ENCODE data around the gene AREG.

The AREG gene

GRCh38 chr4:74479009-74479408 is 34.1 kb downstream of the AREG start:
- H3K4me3 ChIP-seq (ENCODE audit: insufficient read depth, low read depth, low read length, poor library complexity, severe bottlenecking): no peak overlapping the region
- no peak for DNase-seq
- H3K27me3 ChIP-seq (replicated peaks; ENCODE audit: control insufficient read depth, insufficient read depth, low read length, poor library complexity, severe bottlenecking): no peaks in the 10 kb centered on the region
- no peaks in the 10 kb centered on the region for H3K9me3 ChIP-seq (ENCODE audit: control insufficient read depth, low read length)
- H3K27ac ChIP-seq (ENCODE audit: insufficient read depth, low read length, poor library complexity, severe bottlenecking): no peak overlapping the region
- no peaks in the 10 kb centered on the region for H3K36me3 ChIP-seq (ENCODE audit: control insufficient read depth, insufficient read depth, low read length)
- no peaks in the 10 kb centered on the region for H3K4me1 ChIP-seq (ENCODE audit: control insufficient read depth, insufficient read depth, low read length, poor library complexity, severe bottlenecking)

DNA sequence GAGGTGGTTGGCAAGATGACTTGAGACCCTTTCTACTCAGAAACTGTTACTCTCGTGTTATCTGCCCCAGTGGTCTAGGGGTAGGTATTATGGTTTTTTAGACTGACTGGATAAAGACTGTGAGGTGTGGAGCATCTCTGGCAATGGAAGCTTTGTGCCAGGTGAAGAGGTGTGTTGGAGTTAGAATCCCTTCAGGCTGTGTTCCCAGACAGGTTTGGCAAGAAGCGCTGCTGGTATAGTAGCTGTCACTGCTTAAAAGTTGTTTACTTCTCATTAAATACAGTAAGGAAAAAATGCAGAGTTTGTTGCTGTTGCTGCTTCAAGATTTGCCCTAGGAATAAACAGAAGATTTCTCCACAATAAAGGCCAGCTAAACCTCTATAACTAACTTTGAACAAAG is 35.3 kb downstream of the AREG start:
- H3K4me3 ChIP-seq (ENCODE audit: insufficient read depth, low read depth, low read length, poor library complexity, severe bottlenecking): no peak overlapping the region
- H3K9me3 ChIP-seq (ENCODE audit: control insufficient read depth, low read length): no peaks in the 10 kb centered on the region
- H3K36me3 ChIP-seq (ENCODE audit: control insufficient read depth, insufficient read depth, low read length): no peaks in the 10 kb centered on the region
- no peaks in the 10 kb centered on the region for H3K27me3 ChIP-seq (replicated peaks; ENCODE audit: control insufficient read depth, insufficient read depth, low read length, poor library complexity, severe bottlenecking)
- no peak for DNase-seq
- no peak overlapping the region for H3K27ac ChIP-seq (ENCODE audit: insufficient read depth, low read length, poor library complexity, severe bottlenecking)
- no peaks in the 10 kb centered on the region for H3K4me1 ChIP-seq (ENCODE audit: control insufficient read depth, insufficient read depth, low read length, poor library complexity, severe bottlenecking)

DNA sequence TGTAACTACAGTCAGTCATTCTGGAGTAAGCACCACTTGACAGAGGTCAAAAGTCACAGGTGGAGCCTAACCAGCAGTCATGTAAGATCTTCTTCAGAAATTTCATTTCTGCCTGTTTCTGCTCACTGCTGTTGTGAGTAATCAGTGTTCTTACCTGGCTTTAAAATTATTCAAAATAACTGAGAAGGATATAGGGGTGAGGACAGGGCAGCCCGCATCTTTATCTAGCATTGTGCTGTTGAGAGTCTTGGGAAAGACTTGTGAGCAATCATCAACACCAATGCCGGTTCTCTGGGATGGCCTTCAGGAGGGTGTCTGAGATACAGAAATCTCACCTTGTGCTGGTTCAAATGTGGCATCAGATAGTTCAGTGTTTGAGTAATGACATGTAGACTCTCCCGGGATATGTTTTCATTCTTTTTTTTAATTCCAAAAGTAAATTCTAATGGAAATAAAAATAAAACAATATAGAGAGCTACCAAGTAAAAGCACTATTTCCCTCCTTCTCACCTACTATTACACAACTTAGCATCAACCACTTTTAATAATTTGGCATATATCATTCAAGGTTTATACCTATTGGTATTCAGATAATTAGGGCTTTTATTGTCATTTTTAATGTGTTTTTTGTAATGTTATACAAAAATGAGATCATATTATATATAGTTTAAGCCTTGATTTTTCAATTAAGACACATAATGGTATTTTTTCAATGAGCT is 37.1 kb downstream of the AREG start:
- DNase-seq: no peak
- Histone ChIP-seq H3K27me3 (replicated peaks; ENCODE audit: control insufficient read depth, insufficient read depth, low read length, poor library complexity, severe bottlenecking) (no peaks in the 10 kb centered on the region), H3K36me3 (ENCODE audit: control insufficient read depth, insufficient read depth, low read length) (no peaks in the 10 kb centered on the region), H3K4me1 (ENCODE audit: control insufficient read depth, insufficient read depth, low read length, poor library complexity, severe bottlenecking) (no peaks in the 10 kb centered on the region), H3K27ac (ENCODE audit: insufficient read depth, low read length, poor library complexity, severe bottlenecking) (no peak overlapping the region), H3K9me3 (ENCODE audit: control insufficient read depth, low read length) (no peaks in the 10 kb centered on the region), H3K4me3 (ENCODE audit: insufficient read depth, low read depth, low read length, poor library complexity, severe bottlenecking) (no peak overlapping the region)

DNA sequence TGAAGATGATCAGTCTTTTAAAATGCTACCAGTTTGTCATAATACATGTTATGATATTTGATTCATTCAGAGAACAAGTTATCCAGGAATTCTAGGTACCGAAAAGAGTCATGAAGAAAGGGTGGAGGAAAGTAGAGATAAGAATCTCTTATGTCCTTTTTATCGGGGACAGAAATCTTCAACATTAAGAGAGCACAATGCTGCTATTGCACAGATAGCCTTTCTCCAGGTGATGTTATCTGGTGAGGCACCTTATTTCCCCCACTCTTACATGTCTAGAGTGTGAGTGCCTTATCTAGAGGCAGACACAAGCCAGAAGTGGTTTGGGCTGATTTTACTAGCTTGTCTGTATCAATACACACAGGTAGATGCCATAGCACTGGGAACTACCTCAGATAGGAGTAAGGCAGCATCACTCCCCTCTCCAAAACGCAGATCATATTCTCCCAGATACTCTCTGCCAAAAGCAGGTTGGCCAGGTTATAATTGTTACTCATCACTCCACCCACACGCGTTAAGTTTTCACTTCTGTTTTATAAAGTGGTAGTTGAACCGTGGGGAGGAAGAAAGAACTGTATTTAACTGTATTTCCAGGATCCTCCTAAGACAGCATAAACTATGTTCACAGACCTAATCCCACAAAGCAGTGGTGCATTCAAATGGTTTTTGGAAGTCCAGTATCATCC is 38.4 kb downstream of the AREG start:
- H3K36me3 ChIP-seq (ENCODE audit: control insufficient read depth, insufficient read depth, low read length): no peaks in the 10 kb centered on the region
- no peak for DNase-seq
- H3K27me3 ChIP-seq (replicated peaks; ENCODE audit: control insufficient read depth, insufficient read depth, low read length, poor library complexity, severe bottlenecking): no peaks in the 10 kb centered on the region
- H3K4me3 ChIP-seq (ENCODE audit: insufficient read depth, low read depth, low read length, poor library complexity, severe bottlenecking): no peak overlapping the region
- H3K9me3 ChIP-seq (ENCODE audit: control insufficient read depth, low read length): no peaks in the 10 kb centered on the region
- H3K27ac ChIP-seq (ENCODE audit: insufficient read depth, low read length, poor library complexity, severe bottlenecking): no peak overlapping the region
- no peaks in the 10 kb centered on the region for H3K4me1 ChIP-seq (ENCODE audit: control insufficient read depth, insufficient read depth, low read length, poor library complexity, severe bottlenecking)

DNA sequence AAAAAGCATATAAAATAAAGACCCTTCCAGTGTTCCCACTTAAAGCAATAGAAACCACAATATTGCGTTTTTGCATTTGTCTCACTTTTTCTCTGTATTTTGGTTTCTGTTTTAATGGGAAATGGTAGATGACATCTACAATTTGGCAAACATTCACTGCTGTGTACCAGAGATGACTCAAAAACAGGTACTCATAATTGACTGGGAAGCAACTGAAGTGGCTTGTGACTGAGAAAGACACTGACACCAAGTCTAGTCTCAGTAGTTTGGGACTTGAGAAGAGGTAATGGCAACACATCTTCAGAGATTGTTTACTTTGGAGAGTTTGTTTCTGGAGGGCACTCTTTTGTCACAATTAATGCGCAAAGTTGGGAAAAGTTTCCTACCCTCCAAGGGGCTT is 42.0 kb downstream of the AREG start:
- no peak overlapping the region for H3K27ac ChIP-seq (ENCODE audit: insufficient read depth, low read length, poor library complexity, severe bottlenecking)
- H3K27me3 ChIP-seq (replicated peaks; ENCODE audit: control insufficient read depth, insufficient read depth, low read length, poor library complexity, severe bottlenecking): no peaks in the 10 kb centered on the region
- no peaks in the 10 kb centered on the region for H3K4me1 ChIP-seq (ENCODE audit: control insufficient read depth, insufficient read depth, low read length, poor library complexity, severe bottlenecking)

DNA sequence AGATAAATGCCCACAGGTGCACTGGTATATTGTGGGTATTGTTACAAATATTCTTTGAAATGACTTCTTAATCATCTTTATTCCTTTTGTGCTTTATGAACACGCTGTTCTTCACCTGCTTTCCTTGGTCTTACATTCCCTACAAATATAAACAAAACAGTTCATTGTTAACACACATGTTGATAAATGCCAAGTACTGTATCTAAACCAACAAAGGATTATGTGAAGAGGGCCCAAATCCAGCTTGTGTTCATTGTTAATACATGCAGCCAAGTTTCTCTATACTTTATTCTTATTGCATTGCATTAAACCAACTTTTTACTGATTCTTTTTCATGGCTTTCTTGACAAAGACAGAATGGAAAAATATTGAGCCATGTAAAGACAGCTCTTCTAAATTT is 42.8 kb downstream of the AREG start:
- H3K4me1 ChIP-seq (ENCODE audit: control insufficient read depth, insufficient read depth, low read length, poor library complexity, severe bottlenecking): no peaks in the 10 kb centered on the region
- H3K4me3 ChIP-seq (ENCODE audit: insufficient read depth, low read depth, low read length, poor library complexity, severe bottlenecking): no peak overlapping the region
- no peaks in the 10 kb centered on the region for H3K36me3 ChIP-seq (ENCODE audit: control insufficient read depth, insufficient read depth, low read length)
- no peaks in the 10 kb centered on the region for H3K27me3 ChIP-seq (replicated peaks; ENCODE audit: control insufficient read depth, insufficient read depth, low read length, poor library complexity, severe bottlenecking)
- no peak overlapping the region for H3K27ac ChIP-seq (ENCODE audit: insufficient read depth, low read length, poor library complexity, severe bottlenecking)
- DNase-seq: no peak
- H3K9me3 ChIP-seq (ENCODE audit: control insufficient read depth, low read length): no peaks in the 10 kb centered on the region

More for the DNA sequence above, 42.0 kb downstream of the AREG start:
- H3K4me3 ChIP-seq (ENCODE audit: insufficient read depth, low read depth, low read length, poor library complexity, severe bottlenecking): no peak overlapping the region
- no peak for DNase-seq
- no peaks in the 10 kb centered on the region for H3K36me3 ChIP-seq (ENCODE audit: control insufficient read depth, insufficient read depth, low read length)
- H3K9me3 ChIP-seq (ENCODE audit: control insufficient read depth, low read length): no peaks in the 10 kb centered on the region

DNA sequence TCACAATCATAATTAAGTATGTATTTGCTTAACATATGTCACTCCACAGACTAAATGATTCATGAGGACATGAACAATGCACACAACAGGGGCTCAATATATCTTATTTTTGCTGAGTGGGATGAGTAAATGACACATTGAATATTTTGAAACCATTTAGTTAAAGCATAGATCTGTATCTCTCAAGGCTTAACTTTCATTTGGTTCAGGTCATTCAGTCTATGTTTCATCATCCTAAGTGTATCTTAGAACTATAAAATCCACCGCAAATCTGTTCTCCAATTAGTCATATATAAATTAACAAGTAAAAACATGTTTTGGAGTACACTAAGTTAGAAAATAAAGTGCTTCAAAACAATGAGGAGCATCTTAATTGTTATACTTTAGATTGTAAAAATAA is 45.8 kb downstream of the AREG start:
- Histone ChIP-seq H3K4me3 (ENCODE audit: insufficient read depth, low read depth, low read length, poor library complexity, severe bottlenecking) (no peak overlapping the region), H3K4me1 (ENCODE audit: control insufficient read depth, insufficient read depth, low read length, poor library complexity, severe bottlenecking) (no peaks in the 10 kb centered on the region), H3K27ac (ENCODE audit: insufficient read depth, low read length, poor library complexity, severe bottlenecking) (no peak overlapping the region), H3K27me3 (replicated peaks; ENCODE audit: control insufficient read depth, insufficient read depth, low read length, poor library complexity, severe bottlenecking) (no peaks in the 10 kb centered on the region), H3K9me3 (ENCODE audit: control insufficient read depth, low read length) (no peaks in the 10 kb centered on the region), H3K36me3 (ENCODE audit: control insufficient read depth, insufficient read depth, low read length) (no peaks in the 10 kb centered on the region)
- no peak for DNase-seq

- no peaks in the 10 kb centered on the region for H3K9me3 ChIP-seq (ENCODE audit: control insufficient read depth, low read length)
- no peaks in the 10 kb centered on the region for H3K36me3 ChIP-seq (ENCODE audit: control insufficient read depth, insufficient read depth, low read length)
- H3K27ac ChIP-seq (ENCODE audit: insufficient read depth, low read length, poor library complexity, severe bottlenecking): no peak overlapping the region
- no peak for DNase-seq
- no peaks in the 10 kb centered on the region for H3K4me1 ChIP-seq (ENCODE audit: control insufficient read depth, insufficient read depth, low read length, poor library complexity, severe bottlenecking)
- H3K4me3 ChIP-seq (ENCODE audit: insufficient read depth, low read depth, low read length, poor library complexity, severe bottlenecking): no peak overlapping the region
- no peaks in the 10 kb centered on the region for H3K27me3 ChIP-seq (replicated peaks; ENCODE audit: control insufficient read depth, insufficient read depth, low read length, poor library complexity, severe bottlenecking)
These were observed 55.2 kb downstream of the AREG start for GRCh38 chr4:74499986-74500781.

DNA sequence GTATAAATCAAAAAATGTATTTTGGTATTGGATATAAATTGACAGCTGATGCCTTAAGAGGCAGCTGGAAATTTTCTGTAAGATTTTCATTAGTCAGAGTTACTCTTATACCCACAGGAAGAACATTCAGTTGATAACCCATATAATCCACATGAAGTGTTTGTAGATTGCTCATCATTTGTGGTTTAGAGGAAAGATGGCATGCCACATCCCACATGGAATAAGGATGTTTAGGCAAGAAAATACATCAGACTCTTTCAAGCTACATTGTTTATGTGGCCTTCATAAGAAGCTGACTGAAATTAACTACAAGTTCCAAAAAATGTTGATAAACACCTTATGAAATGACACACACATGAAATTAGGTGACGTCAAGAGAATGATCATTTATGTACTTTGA is 56.6 kb downstream of the AREG start:
- Histone ChIP-seq H3K36me3 (ENCODE audit: control insufficient read depth, insufficient read depth, low read length) (no peaks in the 10 kb centered on the region), H3K4me1 (ENCODE audit: control insufficient read depth, insufficient read depth, low read length, poor library complexity, severe bottlenecking) (no peaks in the 10 kb centered on the region), H3K4me3 (ENCODE audit: insufficient read depth, low read depth, low read length, poor library complexity, severe bottlenecking) (no peak overlapping the region), H3K9me3 (ENCODE audit: control insufficient read depth, low read length) (no peaks in the 10 kb centered on the region), H3K27ac (ENCODE audit: insufficient read depth, low read length, poor library complexity, severe bottlenecking) (no peak overlapping the region), H3K27me3 (replicated peaks; ENCODE audit: control insufficient read depth, insufficient read depth, low read length, poor library complexity, severe bottlenecking) (no peaks in the 10 kb centered on the region)
- no peak for DNase-seq

DNA sequence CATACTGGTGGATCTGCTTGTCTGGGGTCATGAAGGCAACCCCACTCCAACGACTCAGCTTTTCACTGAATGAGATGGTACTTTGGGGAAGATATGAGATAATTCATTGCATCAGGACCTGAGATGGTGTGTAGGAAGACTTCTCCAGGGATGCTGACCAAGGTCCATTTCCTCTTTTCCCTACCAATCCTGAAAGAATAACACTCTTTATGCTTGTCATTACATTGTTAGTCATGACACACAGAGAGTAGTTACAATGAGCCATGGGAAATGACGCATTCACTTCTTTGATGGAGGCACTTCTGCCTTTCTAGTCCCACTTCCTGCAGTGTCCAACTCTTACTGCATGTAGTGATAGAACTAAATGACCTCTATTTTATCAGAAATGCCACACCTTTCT is 58.6 kb downstream of the AREG start:
- no peak for DNase-seq
- Histone ChIP-seq H3K27ac (ENCODE audit: insufficient read depth, low read length, poor library complexity, severe bottlenecking) (no peak overlapping the region), H3K9me3 (ENCODE audit: control insufficient read depth, low read length) (no peaks in the 10 kb centered on the region), H3K4me1 (ENCODE audit: control insufficient read depth, insufficient read depth, low read length, poor library complexity, severe bottlenecking) (no peaks in the 10 kb centered on the region), H3K36me3 (ENCODE audit: control insufficient read depth, insufficient read depth, low read length) (no peaks in the 10 kb centered on the region), H3K4me3 (ENCODE audit: insufficient read depth, low read depth, low read length, poor library complexity, severe bottlenecking) (no peak overlapping the region), H3K27me3 (replicated peaks; ENCODE audit: control insufficient read depth, insufficient read depth, low read length, poor library complexity, severe bottlenecking) (no peaks in the 10 kb centered on the region)

Data from effector memory CD4-positive, alpha-beta T cell (primary cell).